GM18508 (cell line): ENCODE measurements around the gene HOXA11.

ENCODE experiments used
- ATAC-seq: cut with Tn5 transposase; IDR thresholded peaks from one replicate; pipeline ENCODE4 v1.9.1; 2021; ENCODE audit warnings: moderate number of reproducible peaks; ENCODE audit not compliant: insufficient read depth, unreplicated experiment

HOXA11 gene

DNA sequence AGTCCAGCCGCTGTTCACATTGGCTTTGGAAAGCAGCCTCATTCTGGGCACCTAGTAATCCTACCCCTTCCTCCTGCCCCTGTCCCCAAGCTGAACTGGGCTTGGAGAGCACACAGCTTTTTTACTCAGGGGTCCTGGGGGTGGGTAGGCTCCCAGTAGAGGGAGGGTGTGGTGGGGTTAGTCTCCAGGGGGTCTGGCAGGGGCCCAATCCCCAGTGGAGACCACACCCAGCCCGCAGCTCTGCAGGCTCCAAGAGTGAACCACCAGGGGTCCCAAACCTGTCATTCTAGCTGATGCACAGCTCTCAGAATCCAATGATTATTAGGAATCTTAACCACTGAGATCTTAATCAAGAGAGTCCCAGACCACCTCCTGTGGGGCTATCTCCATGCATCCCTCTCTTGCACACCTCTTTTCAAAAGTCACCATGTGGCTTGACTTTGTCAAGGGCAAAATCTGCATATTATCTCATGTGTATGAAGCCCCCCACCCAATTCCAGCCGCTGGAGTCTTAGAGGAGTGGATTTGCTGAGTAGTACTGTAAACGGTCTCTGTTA, 2.7 kb downstream of the HOXA11 start:
- ATAC-seq: no peak

DNA sequence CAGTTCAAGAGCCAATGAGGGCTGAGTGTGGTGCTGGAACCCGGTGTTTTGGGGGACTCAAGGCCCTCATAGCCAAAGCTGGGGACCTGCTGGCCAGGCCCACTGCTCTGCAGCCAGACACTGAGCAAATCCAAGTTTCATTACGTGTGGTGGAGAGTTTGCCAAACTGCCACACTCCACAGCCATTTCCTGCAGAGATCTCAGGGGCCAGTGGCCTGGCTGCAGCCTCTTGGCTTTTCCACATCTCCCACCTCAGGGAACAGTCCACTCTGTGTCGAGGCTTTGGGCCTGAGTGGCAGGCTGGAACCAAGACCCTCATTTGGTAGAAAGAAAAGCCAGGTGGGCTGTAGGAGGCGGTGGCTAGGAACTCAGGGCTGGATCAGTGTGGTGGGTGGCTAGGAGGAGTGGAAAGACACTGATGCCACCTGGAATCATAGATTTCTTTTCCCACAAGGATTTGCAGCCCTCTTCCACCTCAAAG, 3.2 kb downstream of the HOXA11 start:
- no peak for ATAC-seq

DNA sequence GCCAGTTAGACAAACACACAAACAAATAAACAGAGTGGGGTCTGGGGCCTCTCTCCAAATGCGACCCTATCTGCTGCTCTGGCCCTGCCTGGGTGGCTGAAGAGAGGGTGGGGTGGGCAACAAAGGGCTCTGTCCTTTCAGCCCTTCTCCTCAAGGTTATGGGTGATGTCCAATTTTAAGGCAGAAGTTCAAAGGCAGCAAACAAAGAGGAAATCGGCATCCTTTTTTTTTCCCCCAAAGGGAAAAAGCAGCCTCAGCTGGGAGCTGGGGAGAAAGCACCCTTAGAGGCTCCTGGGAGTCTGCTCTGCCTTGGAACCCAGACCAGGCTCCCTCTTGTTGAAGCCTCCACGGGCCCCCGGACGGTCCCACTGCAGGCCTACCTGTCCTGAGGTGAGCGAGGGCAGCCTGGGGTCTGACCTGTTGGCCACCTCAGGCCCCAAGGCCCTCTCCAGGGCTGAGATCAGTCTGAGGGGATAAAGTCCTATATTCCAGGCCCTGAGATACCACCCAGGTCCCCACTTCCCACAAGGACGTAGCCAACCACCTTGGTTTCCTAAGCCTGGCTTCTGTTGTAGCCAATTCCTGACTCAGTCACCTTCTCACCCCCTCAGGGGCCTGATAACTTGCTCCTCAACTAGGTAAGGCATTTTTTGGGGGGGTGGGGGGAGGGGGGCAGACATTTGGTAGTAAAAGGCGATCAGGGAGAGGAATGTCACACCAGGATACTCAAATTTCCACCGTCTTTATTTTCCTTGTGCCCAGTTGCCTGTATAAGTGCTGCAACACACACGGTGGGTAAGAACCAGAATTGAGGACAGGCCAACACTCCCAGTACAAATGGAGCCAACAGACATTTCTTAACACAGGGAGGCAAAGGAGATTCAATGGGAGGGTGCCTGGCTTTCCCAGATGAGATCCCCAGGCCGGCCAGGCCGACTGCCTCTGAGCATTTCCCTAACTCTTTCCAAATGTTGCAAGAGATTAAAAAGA, 4.3 kb downstream of the HOXA11 start:
- ATAC-seq: no peak

DNA sequence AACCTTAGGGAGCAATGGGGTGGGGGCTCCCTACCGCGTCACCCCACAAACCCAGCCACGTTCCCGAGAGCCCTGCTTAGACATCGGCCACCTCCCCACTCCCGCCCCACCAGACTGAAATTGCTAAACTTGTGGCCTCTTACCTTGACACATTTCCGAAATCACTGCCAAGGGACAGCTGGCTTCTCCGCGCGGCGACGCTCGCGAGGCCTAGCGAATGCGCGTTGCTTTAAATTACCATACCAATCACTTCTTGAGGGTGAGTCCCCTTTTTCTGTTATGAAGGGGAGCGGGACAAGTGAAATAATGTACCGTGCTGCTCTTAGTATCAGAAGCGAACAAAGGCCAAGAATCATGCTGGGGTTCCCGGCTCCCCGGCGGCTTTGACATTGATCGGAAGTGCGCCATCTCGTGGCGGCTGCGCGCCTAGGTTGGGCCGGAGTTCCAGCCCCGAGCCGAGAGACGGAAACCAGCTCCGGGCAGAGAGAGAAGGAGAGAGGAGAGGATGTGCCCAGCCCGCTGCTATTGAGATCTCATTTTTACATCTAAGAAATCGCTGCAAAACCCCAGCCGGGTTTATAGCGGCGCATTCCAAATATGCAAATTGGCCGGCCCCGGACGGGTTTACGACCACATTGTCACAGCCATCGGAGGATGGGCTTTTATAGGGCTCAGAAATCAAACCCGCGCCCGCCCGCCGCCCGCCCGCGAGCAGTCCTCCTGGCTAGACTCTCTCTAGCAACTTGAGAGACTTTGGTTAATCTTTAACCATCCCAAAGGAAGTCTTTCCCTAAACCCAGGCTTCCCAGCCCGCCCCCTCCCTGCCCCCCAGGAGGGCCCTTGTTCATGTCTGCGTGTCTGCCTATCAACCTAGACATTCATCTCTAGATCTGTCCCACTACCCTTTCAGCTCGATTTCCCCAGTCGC, 5.3 kb downstream of the HOXA11 start:
- no peak for ATAC-seq

DNA sequence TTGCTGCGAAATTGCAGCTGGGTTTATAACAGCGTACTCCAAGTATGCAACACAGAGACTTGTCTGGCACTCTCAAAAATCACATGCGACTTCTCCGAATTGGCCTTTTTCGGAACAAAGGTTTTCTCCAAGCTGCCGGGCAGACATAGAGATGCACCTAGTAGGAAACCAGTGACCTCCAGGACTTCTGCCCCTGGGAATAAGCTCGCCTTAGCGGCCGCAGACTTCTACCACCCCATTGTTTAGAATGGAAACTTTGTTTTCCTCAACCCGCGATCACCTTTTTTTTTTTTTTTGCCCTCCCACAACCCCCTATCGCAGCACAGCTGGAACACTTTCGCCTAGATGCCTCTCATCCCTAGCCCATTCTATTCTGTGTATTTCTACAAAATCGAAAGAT, 6.0 kb downstream of the HOXA11 start:
- ATAC-seq: no peak

DNA sequence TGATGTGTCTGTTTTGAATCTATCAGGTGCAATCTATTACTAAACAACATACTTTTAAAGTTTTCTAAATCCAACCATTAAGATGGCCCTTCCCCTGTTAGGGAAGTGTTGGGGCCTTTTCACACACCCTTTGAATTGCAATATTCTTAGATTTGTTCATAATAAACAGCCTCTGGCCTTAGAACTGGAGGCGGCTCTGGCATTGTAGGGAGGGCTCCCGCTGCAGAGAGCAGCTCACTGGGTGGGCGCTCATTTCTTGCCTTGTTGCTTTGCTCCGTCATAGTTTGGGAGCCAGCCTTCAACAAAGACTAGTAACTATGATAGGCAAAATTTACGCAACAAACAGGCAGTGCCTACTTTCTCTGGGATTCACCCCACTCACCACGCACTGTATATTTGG, 6.7 kb downstream of the HOXA11 start:
- no peak for ATAC-seq

DNA sequence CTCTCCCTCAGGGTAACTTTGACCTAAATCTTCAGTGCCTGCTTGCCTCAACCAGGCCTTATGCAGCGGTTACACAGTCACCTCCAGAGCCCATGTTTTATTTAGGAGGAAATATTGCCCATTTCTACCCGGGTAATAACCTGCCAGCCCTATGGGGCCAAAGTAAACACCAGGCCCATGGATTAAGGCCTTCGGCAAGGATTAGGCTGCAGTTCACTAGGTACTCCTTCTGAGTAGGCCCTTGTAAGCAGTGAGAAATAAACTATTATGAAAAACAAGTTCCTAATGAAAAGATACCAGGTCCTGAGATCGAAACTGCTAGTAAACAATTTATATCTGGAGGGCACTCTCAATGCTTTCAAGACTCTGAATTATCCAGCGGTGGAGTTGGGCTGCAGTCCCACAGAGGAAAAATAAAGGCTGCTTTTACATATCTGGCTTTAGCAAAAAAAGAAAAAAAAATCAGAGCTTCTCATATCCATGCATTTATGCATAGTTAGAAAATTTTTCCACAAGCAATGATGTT, 7.2 kb downstream of the HOXA11 start:
- ATAC-seq: no peak

DNA sequence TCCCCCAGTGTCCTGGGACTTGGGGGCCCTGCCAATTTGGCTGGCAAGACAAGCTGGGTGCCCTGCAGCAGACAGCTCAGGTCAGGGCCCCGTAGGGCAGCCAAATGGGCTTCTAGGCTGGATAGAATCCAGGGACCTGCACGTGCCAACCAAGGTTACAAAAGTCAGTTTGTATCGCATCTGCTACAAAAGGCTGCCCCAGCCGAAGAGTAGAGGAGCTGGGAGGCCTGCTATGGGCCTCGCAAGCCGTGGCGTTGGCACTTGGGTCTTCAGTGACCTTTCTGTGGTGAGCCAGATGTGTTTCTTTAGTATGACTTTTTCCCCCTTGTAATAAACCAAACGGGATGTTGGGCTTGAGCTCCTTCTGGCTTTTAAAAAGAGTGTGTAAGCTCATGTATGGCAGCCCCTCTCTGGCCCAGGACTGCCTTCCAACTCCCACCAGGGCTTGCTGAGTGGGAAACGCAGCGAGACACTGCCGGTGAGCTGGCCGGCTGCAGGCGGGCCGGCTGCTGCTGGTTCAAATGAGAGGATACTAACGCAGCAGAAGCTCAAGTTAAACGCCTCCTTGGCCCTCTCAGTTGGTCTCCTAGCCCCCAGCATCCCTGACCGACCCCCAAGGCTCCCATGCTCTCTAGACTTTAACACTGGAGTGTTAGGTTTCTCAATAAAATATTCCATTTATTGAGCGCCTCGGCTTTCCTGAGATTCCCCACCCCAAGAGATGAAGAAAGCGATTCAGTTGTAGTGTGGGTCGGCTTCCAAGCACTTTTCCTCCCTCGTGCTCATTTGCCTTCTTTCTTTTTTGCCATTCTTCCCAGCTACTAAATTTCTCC, 7.9 kb downstream of the HOXA11 start:
- ATAC-seq: no peak

DNA sequence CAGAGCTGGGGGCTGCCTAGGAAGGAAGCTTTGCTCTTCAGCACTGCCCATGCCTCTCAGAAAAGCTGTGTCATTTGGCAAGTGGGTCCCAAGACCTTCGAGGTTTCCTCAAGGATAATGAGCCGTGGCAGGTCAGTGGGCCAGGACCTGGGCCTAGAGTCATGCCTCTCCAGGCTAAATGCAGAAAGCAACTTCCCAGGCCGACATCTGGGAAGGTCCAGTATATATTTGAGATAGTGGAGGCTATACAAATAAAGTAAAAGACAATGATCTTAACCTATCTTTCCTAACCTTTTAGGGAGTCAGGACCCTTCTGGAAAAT, 8.5 kb downstream of the HOXA11 start:
- no peak for ATAC-seq

DNA sequence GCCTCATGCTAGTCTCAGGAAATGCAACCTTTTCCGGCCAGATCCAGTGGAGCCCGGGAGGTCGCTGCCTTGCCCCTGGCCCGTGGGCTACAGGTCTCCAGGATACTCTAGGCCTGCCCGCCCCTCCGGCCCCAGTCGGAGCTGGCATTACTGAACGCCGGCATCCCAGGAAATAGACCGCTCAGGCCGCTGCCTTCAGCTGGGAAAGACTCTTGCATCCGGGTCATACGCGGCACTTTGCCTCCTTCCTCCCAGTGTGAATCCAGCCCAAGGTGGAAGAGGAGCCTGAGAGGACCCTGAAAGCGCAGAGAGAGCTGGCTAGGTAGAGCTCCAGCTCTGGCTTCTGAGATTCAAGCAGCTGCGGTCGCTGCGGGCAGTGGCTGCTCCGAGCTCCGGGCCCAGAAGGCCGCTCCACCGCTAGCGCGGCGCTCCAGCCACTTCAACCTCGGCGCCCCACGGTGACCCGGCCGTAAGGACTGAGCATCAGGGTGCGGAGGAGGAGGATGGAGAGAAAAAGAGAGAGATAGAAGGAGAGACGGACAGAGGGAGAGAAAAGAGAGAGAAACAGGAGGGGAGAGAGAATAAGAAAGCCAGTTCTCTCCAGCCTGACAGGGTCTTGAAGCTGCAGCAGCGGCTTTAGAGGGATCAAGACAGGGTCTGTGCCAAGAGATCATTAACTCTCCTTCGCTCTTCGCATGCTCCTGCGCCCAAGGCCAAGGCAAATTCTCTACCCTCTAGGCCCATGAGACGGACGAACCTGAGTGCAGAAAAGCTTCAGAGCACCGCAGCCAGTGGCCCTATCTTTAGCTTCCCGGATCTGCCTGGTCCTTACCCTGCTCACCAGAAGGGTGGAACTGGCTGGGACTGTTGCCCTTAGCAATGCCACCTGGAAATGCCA, 9.2 kb downstream of the HOXA11 start:
- no peak for ATAC-seq

DNA sequence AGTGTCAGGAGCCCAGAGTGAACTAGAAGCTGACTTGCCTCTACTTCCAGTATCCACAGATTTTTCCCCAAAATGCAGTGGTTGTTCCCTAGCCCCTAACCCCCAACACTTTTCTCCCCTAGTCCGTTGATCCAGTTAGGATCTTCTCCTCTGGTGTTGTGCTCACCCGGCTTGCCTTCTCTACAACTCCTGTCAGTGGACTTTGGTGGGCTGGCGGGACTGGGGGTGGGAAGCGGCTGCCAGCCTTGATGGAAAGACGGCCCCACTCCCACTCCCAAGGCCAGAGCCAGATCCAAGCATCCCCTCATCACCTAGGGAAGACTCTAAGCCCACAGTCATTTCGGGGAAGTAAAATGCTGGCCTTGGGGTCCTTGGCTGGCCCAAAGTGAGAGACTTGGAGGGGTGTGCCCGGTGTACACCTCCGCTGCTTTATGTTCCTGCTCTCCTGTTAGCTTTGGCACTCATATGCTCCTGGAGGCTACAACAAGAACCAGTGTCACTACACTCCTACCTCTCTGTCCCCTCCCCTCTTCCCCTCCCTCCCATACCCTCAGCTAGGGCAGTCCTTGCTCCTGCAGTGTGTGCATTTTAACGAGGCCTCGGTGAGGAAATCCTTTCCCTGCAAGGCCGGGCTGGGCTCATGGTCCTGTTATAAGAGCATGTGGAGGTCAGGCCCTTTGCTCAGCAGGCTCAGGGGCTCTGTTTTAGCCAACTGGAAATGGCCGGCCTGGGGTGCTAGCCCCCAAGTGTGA, 10.0 kb downstream of the HOXA11 start:
- no peak for ATAC-seq

DNA sequence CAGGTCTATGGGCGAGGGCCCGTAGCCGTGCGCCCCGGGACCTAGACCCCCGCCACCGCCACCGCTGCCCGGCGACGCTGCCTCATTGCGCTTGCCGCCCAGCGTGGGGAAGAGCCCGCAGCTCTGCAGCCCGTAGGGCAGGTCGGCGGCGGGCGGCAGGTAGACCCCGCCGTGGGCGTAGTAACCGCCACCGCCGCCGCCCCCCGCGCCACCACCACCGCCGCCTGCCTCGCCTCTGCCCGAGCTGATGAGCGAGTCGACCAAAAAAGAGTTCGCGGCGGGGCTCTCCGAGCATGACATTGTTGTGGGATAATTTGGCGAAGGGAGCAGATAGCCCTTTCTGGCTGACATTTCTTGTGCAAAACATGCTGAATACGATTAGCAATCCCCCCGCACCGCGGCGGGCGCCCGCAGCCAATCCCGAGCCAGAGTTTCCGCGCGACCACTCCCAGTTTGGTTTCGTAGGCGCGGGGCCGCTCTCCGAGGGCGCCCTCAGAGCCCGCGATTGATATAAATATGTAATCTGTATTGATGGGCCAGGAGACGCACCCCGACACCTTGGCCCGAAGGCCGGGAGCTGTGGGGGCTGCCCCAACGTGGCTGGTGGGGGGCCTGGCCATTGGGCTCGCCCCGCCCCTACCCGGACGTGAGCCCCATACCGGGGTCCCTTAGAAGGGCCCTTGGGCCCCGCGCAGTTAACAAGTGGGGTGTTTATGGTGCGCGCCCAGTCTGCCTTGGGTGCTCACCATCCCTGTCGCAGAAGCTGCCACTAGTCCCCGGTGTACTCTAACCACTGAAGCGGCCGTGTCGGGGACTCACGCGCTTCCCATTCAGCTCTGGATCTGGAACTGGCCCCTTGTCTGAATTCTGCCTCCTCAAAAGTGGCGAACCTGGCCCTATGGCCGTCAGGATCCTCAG, 10.8 kb downstream of the HOXA11 start, which contains the start of gene HOXA10:
HOXA10 (minus strand) TSS at position 365 of the 918 bp plus-strand sequence; CDS start at position 351, 14 bp downstream.
- ATAC-seq: no peak

DNA sequence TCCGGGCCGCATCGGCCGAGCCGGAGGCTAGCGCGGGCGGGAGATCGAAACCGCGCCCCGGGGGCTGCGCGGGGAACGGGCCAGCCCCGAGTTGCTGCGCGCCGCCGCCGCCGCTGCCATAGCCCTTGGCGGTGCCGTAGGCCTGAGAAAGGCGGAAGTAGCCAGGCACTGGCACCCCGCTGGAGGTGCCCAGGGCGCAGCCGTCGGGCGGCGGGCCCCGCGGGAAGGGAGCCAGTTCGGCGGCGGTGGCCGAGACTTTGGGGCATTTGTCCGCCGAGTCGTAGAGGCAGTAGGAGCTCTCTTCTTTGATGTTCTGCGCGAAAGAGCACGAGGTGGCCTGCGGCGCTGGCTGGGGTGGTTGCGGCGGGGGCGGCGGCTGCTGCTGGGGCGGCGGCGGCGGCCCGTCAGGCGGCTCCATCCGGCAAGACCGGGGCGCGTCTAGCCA, 11.5 kb downstream of the HOXA11 start:
- ATAC-seq: no peak

DNA sequence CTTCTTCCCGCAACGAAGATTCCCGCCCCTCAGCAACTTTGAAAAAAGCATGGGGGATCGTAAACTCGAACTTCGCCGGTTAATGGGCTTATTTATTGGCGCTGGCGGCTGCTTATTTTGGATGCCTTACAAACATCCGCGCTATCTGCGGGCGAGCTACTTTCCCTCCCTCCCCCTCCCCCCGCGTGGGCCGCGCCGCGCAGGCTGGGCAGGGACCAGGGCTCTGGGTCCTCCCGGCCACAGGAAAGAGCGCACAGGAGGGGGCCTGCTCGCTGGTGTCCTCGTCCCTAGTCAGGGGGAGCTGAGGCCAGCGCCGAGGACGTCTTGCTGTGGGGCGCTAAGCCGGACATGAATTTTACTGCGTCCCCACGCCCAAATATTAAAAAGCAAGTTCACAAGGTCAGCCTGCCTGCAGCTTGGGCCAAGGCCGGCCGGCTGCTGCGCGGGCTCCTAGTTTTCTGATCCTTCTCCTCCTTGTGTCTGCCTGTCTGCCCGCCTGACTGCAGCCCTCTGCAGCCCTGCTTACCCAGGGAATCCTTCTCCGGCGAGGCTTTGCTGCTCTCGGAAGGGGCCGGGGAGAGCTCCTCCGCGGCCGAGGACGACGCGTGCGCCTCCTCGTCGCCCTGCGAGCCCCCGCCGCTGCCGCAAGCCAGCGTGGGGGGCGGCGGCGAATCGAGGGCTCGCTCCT, 12.1 kb downstream of the HOXA11 start:
- no peak for ATAC-seq

DNA sequence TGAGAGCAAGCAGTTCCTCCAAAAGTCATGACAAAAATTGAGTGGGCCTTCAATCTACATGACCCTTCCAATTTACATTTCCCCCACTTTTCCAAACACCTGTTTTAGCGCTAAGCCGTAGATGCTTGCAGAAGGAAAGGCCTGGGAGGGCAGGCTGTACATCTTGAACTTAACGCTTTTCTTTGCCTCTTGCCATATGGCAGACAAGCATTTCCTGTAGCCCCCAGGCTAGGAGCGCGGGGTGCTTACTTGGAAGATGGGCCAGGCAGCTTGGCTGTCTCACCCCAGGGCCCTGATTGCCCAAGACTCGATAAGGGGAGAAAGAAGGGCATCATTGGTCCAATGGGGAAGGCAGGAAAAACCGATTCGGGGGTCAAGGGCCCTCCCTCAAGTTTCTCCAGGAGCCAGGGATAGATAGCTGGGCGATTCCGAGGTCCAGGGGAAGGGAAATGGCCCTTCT, 12.7 kb downstream of the HOXA11 start:
- ATAC-seq: no peak
